Right renal pelvis (tissue), 4 donors: ENCODE measurements around the gene KRTAP1-4. TPM values are rescaled to one million over a fixed set of nuclear protein-coding genes. Genes with fewer than 3 reads are reported as not detected.
A peak's percentile ranks its signal among the peaks of the same experiment; 100 is the strongest.
"Not testable (repeated sequence)": the region's sequence is repeated elsewhere in the genome, so short reads cannot be mapped to it uniquely, and the experiment has no call there.

ENCODE experiments used
- DNase-seq, 4 donors: peaks; one replicate each; pipeline ENCODE4 v3.0.0-alpha.2; 2013; ENCODE audit warnings: low read depth in 4 of 4, low spot score in 3 of 4, missing footprints in 1 of 4
- polyA plus RNA-seq, 4 donors: library from polyadenylated mRNA; unstranded; fragments of 120-200 nt; gene quantifications; one replicate each; pipeline ENCODE4 v1.2.1, GENCODE V29; 2013; ENCODE audit not compliant: insufficient read length in 4 of 4

The KRTAP1-4 gene
- polyA plus RNA-seq = not detected

- no peak for DNase-seq
Observed at GRCh38 chr17:41029633-41030245, at the start of gene KRTAP1-4. KRTAP1-4 (minus strand) TSS chr17:41030195; CDS start chr17:41030078, 117 bp downstream.

DNA sequence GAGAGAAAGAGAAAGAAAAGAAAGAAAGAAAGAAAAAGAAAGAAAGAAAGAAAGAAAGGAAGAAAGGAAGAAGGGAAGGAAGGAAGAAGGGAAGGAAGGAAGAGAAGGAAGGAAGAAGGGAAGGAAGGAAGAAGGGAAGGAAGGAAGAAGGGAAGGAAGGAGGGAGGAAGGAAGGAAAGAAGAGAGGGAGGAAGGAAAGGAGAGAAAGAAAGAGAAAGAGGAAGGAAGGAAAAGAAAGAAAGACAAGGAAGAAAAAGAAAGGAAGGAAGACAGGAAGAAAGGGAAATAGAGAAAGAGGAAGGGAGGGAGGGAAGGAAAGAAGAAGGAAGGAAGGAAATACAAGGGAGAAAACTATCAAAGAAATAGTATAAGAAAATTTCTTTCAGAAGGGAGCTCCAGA is 46.8 kb upstream of the KRTAP1-4 start:
- no peak for DNase-seq

GRCh38 chr17:41073676-41074075 is 43.7 kb upstream of the KRTAP1-4 start:
- DNase-seq = no peak

- DNase-seq = no peak
Observed at GRCh38 chr17:41071606-41072360, 41.8 kb upstream of the KRTAP1-4 start.

GRCh38 chr17:41069031-41069430 is 39.0 kb upstream of the KRTAP1-4 start:
- DNase-seq = no peak

- DNase-seq = no peak
Observed at GRCh38 chr17:41067281-41067680, 37.3 kb upstream of the KRTAP1-4 start.

GRCh38 chr17:41065829-41066624 is 36.0 kb upstream of the KRTAP1-4 start, which contains the start of gene KRTAP2-4:
KRTAP2-4 (minus strand) TSS chr17:41065879; CDS start chr17:41065845, 34 bp downstream.
- DNase-seq = no peak

GRCh38 chr17:41065016-41065689 is 35.2 kb upstream of the KRTAP1-4 start:
- not testable (repeated sequence) for DNase-seq

DNA sequence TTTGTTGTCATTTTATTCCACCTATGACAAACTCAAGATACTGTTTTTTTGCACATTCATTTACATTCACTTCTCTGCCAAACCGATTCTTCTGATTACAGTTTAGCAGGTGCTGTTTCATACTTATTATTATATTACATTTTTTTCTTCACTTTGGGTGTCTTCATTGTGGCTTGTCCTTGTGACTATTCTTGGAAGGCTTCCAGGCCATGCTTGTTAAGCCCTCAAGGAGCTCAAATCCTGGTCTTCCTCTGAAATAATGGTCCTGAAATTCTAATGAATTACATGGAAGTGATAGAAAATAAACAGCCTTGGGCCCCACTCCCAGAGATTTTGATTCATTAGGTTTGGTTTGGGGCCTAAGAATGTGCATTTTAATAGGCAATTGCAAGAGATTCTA is 34.3 kb upstream of the KRTAP1-4 start:
- no peak for DNase-seq

DNA sequence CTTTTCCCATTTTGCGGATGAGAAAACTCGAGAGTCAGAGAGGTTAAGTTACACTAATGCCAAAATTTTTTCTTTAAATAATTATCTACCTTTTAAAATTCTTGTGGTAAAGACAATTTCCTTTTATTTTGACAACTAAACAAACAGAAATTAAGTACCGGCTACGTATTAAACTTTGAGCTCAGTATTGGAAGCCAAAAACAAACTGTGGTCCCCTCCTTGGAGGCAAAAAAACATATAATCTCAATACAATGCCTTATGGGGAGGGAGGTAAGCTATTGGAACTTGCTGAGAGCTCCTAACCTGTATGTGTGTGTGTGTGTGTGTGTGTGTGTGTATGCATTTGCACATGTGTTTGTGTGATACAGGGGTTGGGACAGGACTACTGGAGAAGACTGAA is 33.5 kb upstream of the KRTAP1-4 start:
- DNase-seq = no peak

DNA sequence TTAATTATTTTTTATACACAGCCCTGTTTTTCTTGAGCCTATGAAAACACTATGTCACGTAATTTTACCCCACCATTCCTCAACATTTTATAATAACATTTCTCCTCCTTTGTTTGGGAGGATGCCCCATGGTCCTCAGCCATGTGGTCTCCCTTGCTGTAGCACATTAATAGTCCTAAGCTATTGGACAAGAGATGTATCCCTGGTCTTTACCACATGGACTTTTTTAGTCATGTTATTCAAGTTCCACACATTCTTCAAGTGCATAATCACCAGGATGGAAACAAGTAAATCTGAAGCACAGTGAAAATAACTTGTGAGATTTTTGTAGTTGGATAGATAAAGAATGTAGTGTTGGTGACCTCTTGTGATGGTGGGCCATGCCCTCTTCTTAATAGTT is 32.0 kb upstream of the KRTAP1-4 start:
- no peak for DNase-seq

GRCh38 chr17:41060052-41060604 is 30.1 kb upstream of the KRTAP1-4 start, which contains the start of gene KRTAP2-3:
KRTAP2-3 (minus strand) TSS chr17:41060114; CDS start chr17:41060050, 64 bp downstream.
- no peak for DNase-seq

DNA sequence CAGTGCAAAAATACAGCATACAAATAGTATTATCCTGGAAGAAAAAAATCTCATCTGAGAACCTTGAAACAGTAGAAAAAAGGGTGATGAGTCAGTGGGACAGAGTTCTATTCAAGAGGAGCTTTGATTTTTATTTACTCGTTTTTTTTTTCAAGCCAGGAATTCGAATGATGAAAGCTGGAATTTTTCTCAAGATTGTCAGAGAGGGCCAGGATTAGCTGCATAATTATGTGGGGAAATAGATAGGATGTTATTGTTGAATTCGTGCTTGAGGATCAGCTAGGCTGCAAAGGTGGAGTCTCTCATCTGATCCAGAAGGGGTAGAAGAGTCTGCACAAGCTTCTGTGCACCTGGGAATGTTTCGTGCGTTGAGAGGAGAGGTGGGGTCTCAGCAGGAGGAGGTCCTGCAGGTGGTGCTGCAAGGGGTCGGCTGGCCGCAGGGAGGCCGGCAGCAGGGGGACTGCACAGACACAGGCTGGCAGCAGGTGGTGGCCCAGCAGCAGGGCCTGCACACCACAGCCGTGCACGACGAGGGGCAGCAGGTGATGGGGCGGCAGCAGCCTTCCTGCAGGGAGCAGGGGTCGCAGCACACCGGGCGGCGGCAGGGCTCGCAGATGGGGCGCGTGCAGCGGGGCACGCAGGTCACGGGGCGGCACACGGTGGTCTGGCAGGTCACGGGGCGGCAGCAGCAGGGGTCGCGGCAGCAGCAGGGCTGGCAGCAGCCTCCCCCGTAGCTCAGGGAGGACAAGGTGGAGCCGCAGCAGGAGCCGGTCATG is 29.5 kb upstream of the KRTAP1-4 start:
- not testable (repeated sequence) for DNase-seq

- no peak for DNase-seq
Observed at GRCh38 chr17:41058741-41059140, 28.7 kb upstream of the KRTAP1-4 start.

GRCh38 chr17:41057547-41057946 is 27.6 kb upstream of the KRTAP1-4 start:
- no peak for DNase-seq

- not testable (repeated sequence) for DNase-seq
Observed at GRCh38 chr17:41055130-41055529, 25.1 kb upstream of the KRTAP1-4 start, which contains the start of gene KRTAP2-2. KRTAP2-2 (minus strand) TSS chr17:41055230; CDS start chr17:41055211, 19 bp downstream.

- DNase-seq = not testable (repeated sequence)
Observed at GRCh38 chr17:41054556-41054955, 24.6 kb upstream of the KRTAP1-4 start.

DNA sequence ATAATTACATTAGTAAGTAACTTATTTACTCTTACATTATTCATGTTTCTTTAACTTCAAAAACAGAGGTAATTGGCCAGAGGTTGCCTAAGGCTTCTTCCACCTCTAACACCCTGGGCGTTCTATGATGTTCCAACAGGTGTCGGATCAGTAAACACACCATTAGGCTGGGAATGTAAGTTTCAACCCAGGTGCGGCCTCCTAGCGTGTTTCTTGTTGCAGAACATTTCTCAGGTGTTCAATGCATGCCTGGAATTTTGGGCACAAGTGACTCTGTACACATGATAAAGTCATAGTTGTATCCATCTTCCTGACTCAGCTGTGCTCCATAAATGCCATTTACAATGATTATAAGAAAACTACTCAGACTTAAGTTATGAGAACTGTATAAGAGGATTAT is 24.0 kb upstream of the KRTAP1-4 start:
- peak in 2 of 4 donors; percentile 4 to 20 for DNase-seq

DNA sequence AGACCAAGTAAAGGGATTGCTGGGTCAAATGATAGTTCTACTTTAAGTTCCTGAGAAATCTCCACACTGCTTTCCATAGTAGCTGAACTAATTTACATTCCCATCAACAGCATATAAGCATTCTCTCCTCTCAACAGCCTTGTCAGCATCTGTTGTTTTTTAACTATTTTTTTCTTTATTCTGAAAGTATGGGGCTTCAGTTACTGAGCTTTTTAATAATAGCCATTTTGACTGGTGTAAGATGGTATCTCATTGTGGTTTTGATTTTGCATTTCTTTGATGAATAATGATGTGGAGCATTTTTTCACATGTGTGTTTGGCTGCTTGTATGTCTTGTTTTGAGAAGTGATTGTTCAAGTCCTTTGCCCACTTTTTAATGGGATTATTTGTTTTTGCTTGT is 22.6 kb upstream of the KRTAP1-4 start:
- no peak for DNase-seq
